Caco-2 (cell line): Measurements from ENCODE around the gene PCCB. TPM values are rescaled to one million over a fixed set of nuclear protein-coding genes. Genes with fewer than 3 reads are reported as not detected.

Source experiments
- BruUV-seq: library from RNA; stranded (reverse); fragments of 400-500 nt; replicated peaks from 2 replicates; lab custom pipeline; 2021; lab: Mats Ljungman, UMichigan
- CTCF ChIA-PET: fragments of 300-600 bp; sonication (Branson Sonifier 250); formaldehyde crosslinking; loops from one replicate; lab custom pipeline; 2022; ENCODE audit warnings: antibody characterized with exemption; lab: Charles Lee
- POLR2A ChIA-PET: fragments of 300-600 bp; sonication (Branson Sonifier 250); formaldehyde crosslinking; loops from one replicate; lab custom pipeline; 2022; ENCODE audit warnings: antibody characterized with exemption; lab: Charles Lee
- DNase-seq, 2 experiments: peaks; one replicate each; pipeline versions ENCODE4 v3.0.0 to v3.0.0-alpha.2; 2020 to 2022
- H3K27me3 ChIP-seq: replicated peaks from 2 replicates; pipeline ENCODE4 v1.6.0; 2011; ENCODE audit warnings: low read length; ENCODE audit not compliant: control insufficient read depth, insufficient read depth
- H3K36me3 ChIP-seq: 2 replicates; pipeline ENCODE4 v1.5.1; 2011; ENCODE audit warnings: low read length; ENCODE audit not compliant: control insufficient read depth, insufficient read depth
- H3K4me1 ChIP-seq: fragments of 250-450 bp; sonication (Bioruptor Pico); 2 replicates; pipeline ENCODE4 v1.5.1; 2020; ENCODE audit warnings: mild to moderate bottlenecking
- H3K4me3 ChIP-seq: 2 replicates; pipeline ENCODE4 v1.5.1; 2011; ENCODE audit warnings: low read depth, mild to moderate bottlenecking, control low read depth, low read length
- H3K9me3 ChIP-seq: fragments of 250-450 bp; sonication (Bioruptor Pico); 2 replicates; pipeline ENCODE4 v1.5.1; 2020; ENCODE audit warnings: mild to moderate bottlenecking, moderate library complexity
- H3K27ac Mint-ChIP-seq: one replicate; pipeline ENCODE4 v1.8.0; 2022; ENCODE audit warnings: mixed read lengths; ENCODE audit not compliant: unreplicated experiment
- H3K27me3 Mint-ChIP-seq: one replicate; pipeline ENCODE4 v1.8.0; 2022; ENCODE audit warnings: mixed read lengths; ENCODE audit not compliant: insufficient read depth, unreplicated experiment
- H3K36me3 Mint-ChIP-seq: one replicate; pipeline ENCODE4 v1.8.0; 2022; ENCODE audit warnings: mild to moderate bottlenecking, mixed read lengths; ENCODE audit not compliant: insufficient read depth, unreplicated experiment
- H3K4me1 Mint-ChIP-seq: one replicate; pipeline ENCODE4 v1.8.0; 2022; ENCODE audit warnings: low read depth, mixed read lengths; ENCODE audit not compliant: unreplicated experiment
- H3K4me3 Mint-ChIP-seq: one replicate; pipeline ENCODE4 v1.8.0; 2022; ENCODE audit warnings: mild to moderate bottlenecking, moderate library complexity, mixed read lengths; ENCODE audit not compliant: unreplicated experiment
- H3K9me3 Mint-ChIP-seq: one replicate; pipeline ENCODE4 v1.8.0; 2022; ENCODE audit warnings: mixed read lengths; ENCODE audit not compliant: unreplicated experiment
- intact Hi-C: fragments of 100-400 bp; cut with micrococcal nuclease; formaldehyde crosslinking; loops from one replicate; pipeline ENCODE4 v1.10.0; 2022; ENCODE audit not compliant: unreplicated experiment
- total RNA-seq: library from RNA; stranded (reverse); gene quantifications from 2 replicates; pipeline ENCODE4 v1.2.3, GENCODE V29; 2022
- TF ChIP-seq, protein P1 (sequence below), 2 experiments: fragments of 200-600 bp in 1 of 2; IDR thresholded peaks; 1 replicate in 1 of 2; 2 replicates in 1 of 2; pipeline versions ENCODE4 v1.5.1 to v1.8.0; 2011 to 2022; ENCODE audit warnings: antibody characterized with exemption in 1 of 2, control low read depth in 1 of 2, inconsistent platforms in 1 of 2, low read depth in 1 of 2, low read length in 1 of 2, mild to moderate bottlenecking in 1 of 2, moderate library complexity in 1 of 2; ENCODE audit not compliant: insufficient read depth in 1 of 2, severe bottlenecking in 1 of 2, unreplicated experiment in 1 of 2

PCCB gene
- total RNA-seq, 1 experiment from 2014 or later = 45.5 TPM

DNA sequence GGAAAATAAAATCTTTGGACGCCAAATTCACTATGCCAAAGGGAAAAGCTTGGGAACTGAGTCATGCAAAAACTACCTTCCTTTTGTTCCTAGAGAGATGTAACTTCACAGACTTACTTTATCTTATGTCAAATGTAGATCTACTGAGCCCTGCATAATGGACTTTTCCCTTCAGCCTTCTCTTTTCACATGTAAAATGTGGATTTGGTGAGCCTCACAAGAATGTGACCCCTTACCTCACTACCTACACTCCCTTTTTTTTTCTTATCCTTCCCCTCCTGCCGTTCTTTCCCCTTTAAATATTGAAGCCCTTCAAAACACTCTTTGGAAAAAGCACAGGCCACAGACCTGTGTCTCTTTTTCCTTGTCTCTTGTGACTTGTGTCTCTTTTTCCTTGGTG lies 14.0 kb upstream of the PCCB start:
- Histone ChIP-seq H3K4me1 (peaks cover 14% of the 10 kb centered on the region), H3K9me3 (no peaks in the 10 kb centered on the region), H3K27me3 (no peaks in the 10 kb centered on the region), H3K36me3 (no peaks in the 10 kb centered on the region), H3K4me3 (no peak overlapping the region)
- H3K4me1 Mint-ChIP-seq = peaks cover 15% of the 10 kb centered on the region
- intact Hi-C loops = no loop called here
- H3K4me3 Mint-ChIP-seq = no peak overlapping the region
- no peaks in the 10 kb centered on the region for H3K9me3 Mint-ChIP-seq
- no peaks in the 10 kb centered on the region for H3K27me3 Mint-ChIP-seq
- ChIA-PET CTCF (interaction anchor here (0.8 kb wide), 1 partner anchor 22 kb away, joined by 7 read pairs; no protein-coding TSS in a partner anchor), POLR2A (no interaction called here)
- no peak for DNase-seq
- H3K27ac Mint-ChIP-seq = no peak overlapping the region
- no TSS peak for BruUV-seq
- TF ChIP-seq, protein P1, sequence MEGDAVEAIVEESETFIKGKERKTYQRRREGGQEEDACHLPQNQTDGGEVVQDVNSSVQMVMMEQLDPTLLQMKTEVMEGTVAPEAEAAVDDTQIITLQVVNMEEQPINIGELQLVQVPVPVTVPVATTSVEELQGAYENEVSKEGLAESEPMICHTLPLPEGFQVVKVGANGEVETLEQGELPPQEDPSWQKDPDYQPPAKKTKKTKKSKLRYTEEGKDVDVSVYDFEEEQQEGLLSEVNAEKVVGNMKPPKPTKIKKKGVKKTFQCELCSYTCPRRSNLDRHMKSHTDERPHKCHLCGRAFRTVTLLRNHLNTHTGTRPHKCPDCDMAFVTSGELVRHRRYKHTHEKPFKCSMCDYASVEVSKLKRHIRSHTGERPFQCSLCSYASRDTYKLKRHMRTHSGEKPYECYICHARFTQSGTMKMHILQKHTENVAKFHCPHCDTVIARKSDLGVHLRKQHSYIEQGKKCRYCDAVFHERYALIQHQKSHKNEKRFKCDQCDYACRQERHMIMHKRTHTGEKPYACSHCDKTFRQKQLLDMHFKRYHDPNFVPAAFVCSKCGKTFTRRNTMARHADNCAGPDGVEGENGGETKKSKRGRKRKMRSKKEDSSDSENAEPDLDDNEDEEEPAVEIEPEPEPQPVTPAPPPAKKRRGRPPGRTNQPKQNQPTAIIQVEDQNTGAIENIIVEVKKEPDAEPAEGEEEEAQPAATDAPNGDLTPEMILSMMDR (IDR thresholded peaks at IDR 0.05; ENCODE audit: insufficient read depth in 1 of 2, low read depth in 1 of 2, low read length in 1 of 2, severe bottlenecking in 1 of 2, unreplicated experiment in 1 of 2) = no peak
- H3K36me3 Mint-ChIP-seq = no peaks in the 10 kb centered on the region

DNA sequence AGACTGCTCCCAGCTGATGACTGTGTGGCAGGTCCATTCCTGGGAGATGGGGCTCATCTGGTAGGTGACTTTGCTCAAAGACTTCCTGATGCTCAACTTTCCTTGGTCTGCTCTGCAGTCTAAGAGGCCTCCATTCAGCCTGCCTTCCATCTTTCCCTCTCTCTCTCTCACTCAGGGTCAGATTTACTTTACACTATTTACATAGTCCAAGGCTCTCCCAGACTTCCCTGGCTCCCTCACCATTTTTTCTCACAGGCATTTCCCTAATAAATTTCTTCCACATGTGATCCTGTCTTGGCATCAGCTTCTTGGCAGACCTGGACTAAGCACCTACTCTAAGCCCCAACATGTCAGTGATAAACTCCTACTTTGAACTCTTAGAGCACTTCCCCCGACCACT lies 13.0 kb upstream of the PCCB start:
- DNase-seq = no peak
- intact Hi-C loops = no loop called here
- H3K4me1 ChIP-seq = peaks cover 14% of the 10 kb centered on the region
- H3K9me3 Mint-ChIP-seq = no peaks in the 10 kb centered on the region
- CTCF ChIA-PET = interaction anchor here (0.8 kb wide), 1 partner anchor 23 kb away, joined by 7 read pairs; no protein-coding TSS in a partner anchor
- H3K27me3 Mint-ChIP-seq = no peaks in the 10 kb centered on the region
- H3K9me3 ChIP-seq = no peaks in the 10 kb centered on the region
- no peak overlapping the region for H3K4me3 Mint-ChIP-seq
- H3K36me3 ChIP-seq = no peaks in the 10 kb centered on the region
- H3K4me3 ChIP-seq = no peak overlapping the region
- peaks cover 15% of the 10 kb centered on the region for H3K4me1 Mint-ChIP-seq
- TF ChIP-seq, protein P1 (IDR thresholded peaks at IDR 0.05; ENCODE audit: insufficient read depth in 1 of 2, low read depth in 1 of 2, low read length in 1 of 2, severe bottlenecking in 1 of 2, unreplicated experiment in 1 of 2) = no peak
- H3K27me3 ChIP-seq = no peaks in the 10 kb centered on the region
- no peaks in the 10 kb centered on the region for H3K36me3 Mint-ChIP-seq
- H3K27ac Mint-ChIP-seq = no peak overlapping the region
- BruUV-seq = no TSS peak
- POLR2A ChIA-PET = no interaction called here

DNA sequence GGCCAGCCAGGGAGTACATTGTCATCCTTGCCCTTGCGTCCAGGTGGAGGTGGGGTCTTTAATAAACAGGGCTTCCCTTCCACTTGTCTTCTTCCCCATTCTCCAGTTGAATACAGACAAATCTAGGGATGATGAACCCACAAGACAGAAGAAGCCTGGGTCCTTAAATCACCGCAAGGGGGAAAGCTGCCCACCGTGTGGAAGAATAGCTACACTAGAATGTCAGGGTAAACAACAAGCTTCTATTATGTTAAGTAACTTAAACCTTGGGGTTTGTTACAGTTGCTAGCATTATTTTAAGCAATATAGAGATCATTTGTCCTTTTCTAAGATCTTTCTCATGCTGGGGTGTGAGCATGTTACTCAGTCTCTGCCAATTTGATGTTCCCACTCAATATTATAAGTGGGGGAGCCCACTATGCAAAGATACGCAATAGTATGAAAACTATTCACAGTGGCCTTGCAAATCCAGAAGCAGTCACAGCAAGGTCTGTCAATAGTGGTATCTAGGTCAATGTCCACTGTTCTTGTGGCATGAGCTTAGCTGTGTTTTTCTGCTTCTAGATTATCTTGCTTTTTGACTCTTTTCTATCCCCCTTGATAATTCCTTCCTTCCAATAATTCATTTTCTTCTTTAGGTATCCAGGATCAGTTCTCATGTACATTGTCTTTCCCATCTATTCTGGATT lies 12.0 kb upstream of the PCCB start:
- Mint-ChIP-seq H3K4me3 (no peak overlapping the region), H3K9me3 (no peaks in the 10 kb centered on the region), H3K27me3 (no peaks in the 10 kb centered on the region), H3K36me3 (no peaks in the 10 kb centered on the region), H3K4me1 (peaks cover 15% of the 10 kb centered on the region), H3K27ac (no peak overlapping the region)
- TF ChIP-seq, protein P1 (IDR thresholded peaks at IDR 0.05; ENCODE audit: insufficient read depth in 1 of 2, low read depth in 1 of 2, low read length in 1 of 2, severe bottlenecking in 1 of 2, unreplicated experiment in 1 of 2) = no peak
- BruUV-seq = no TSS peak
- no peaks in the 10 kb centered on the region for H3K9me3 ChIP-seq
- no peaks in the 10 kb centered on the region for H3K36me3 ChIP-seq
- no peak for DNase-seq
- H3K4me1 ChIP-seq = peaks cover 14% of the 10 kb centered on the region
- ChIA-PET POLR2A (no interaction called here), CTCF (no interaction called here)
- intact Hi-C loops = no loop called here
- no peak overlapping the region for H3K4me3 ChIP-seq
- no peaks in the 10 kb centered on the region for H3K27me3 ChIP-seq
